ENCODE data around the gene PRLHR.

Gene PRLHR

GRCh38 chr10:118585794-118586193, 9.7 kb downstream of the PRLHR start:
- no peaks in the 10 kb centered on the region for H3K79me2 ChIP-seq (ENCODE audit: control insufficient read depth, low read length)
- H3K4me3 ChIP-seq (ENCODE audit: low read length), result no peak overlapping the region
- no peak overlapping the region for H3K27ac ChIP-seq (ENCODE audit: low read depth, low read length)
- H3F3A ChIP-seq (ENCODE audit: control insufficient read depth, insufficient read depth), result no peaks in the 10 kb centered on the region
- TF ChIP-seq CTCF (IDR thresholded peaks at IDR 0.05; ENCODE audit: low read depth, low read length, poor library complexity, severe bottlenecking) (no peak), EZH2phosphoT487 (IDR thresholded peaks at IDR 0.05; ENCODE audit: borderline replicate concordance, low read length) (no peak)
- H3K27me3 ChIP-seq (ENCODE audit: control insufficient read depth, low read length), result peaks cover 7% of the 10 kb centered on the region
- no peaks in the 10 kb centered on the region for H3K9me3 ChIP-seq (ENCODE audit: control insufficient read depth, insufficient read depth, low read length)
- H3K9me2 ChIP-seq (replicated peaks; ENCODE audit: control insufficient read depth, low read length), result no peaks in the 10 kb centered on the region
- H3K4me1 ChIP-seq (ENCODE audit: control insufficient read depth, low read length), result no peaks in the 10 kb centered on the region
- H3K4me2 ChIP-seq (ENCODE audit: low read length), result no peak overlapping the region
- no peaks in the 10 kb centered on the region for H3K36me3 ChIP-seq (ENCODE audit: control insufficient read depth, low read length)
- H4K20me1 ChIP-seq (ENCODE audit: control insufficient read depth, insufficient read depth, low read depth, low read length), result no peaks in the 10 kb centered on the region

DNA sequence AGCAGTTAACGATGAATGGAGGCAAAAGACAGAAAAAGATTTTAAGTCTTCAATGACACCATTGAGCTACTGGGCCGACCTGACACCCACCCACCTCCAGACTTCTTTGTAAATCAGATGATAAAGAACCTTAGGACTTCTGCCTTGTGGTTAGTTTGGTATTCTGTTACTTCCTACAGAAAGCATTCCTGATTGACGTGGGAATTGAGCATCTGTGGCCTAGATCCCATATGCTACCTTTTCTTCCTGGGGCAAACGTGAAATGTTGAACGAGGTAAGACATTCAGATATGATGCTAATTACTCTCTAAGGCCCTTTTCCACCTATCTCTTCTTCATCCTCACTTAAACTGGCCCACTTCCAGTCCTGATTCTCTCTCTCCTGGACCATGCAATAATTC, 10.2 kb downstream of the PRLHR start:
- Histone ChIP-seq H3K27ac (ENCODE audit: low read depth, low read length) (no peak overlapping the region), H3F3A (ENCODE audit: control insufficient read depth, insufficient read depth) (no peaks in the 10 kb centered on the region), H4K20me1 (ENCODE audit: control insufficient read depth, insufficient read depth, low read depth, low read length) (no peaks in the 10 kb centered on the region), H3K9me3 (ENCODE audit: control insufficient read depth, insufficient read depth, low read length) (no peaks in the 10 kb centered on the region), H3K36me3 (ENCODE audit: control insufficient read depth, low read length) (no peaks in the 10 kb centered on the region), H3K79me2 (ENCODE audit: control insufficient read depth, low read length) (no peaks in the 10 kb centered on the region), H3K4me1 (ENCODE audit: control insufficient read depth, low read length) (no peaks in the 10 kb centered on the region), H3K9me2 (replicated peaks; ENCODE audit: control insufficient read depth, low read length) (no peaks in the 10 kb centered on the region), H3K4me3 (ENCODE audit: low read length) (no peak overlapping the region), H3K27me3 (ENCODE audit: control insufficient read depth, low read length) (peaks cover 7% of the 10 kb centered on the region), H3K4me2 (ENCODE audit: low read length) (no peak overlapping the region)
- TF ChIP-seq CTCF (IDR thresholded peaks at IDR 0.05; ENCODE audit: low read depth, low read length, poor library complexity, severe bottlenecking) (no peak), EZH2phosphoT487 (IDR thresholded peaks at IDR 0.05; ENCODE audit: borderline replicate concordance, low read length) (no peak)

DNA sequence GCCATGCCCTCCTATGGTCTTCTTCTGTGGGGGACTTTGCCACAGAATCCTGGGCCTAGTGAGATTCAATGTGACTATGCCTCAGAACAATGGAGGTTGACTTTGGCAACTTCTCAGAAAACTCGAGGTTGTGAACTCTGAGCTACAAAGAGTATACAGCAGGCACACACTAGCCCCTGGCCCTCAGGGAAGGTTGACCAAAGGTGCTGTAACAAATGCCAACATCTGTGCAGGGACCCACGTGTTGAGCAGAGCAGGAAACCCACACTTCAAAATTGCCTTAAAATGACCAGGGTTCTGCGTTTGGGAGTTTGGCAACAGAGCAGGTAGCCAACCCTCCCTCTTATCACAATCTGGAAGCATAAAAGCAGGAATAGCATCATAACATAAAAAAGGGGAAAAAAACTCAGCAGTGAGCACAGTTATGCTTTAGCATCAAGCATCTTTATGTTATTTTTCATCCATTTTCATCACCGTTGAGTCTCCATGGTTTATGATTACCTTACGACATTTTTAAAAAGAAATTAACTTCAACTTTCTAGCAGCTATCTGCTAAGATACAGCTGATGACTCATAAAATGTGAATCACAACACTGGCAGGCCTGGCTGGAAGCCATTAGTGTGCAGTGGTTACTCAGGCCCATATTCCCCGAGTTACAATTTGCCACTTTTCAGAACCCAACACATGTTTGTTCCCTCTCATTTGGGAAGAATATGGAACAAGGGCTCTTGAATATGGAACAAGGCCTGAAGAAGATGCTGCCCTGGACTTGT, 11.1 kb downstream of the PRLHR start:
- no peaks in the 10 kb centered on the region for H3K4me1 ChIP-seq (ENCODE audit: control insufficient read depth, low read length)
- no peaks in the 10 kb centered on the region for H4K20me1 ChIP-seq (ENCODE audit: control insufficient read depth, insufficient read depth, low read depth, low read length)
- H3K9me2 ChIP-seq (replicated peaks; ENCODE audit: control insufficient read depth, low read length), result no peaks in the 10 kb centered on the region
- no peaks in the 10 kb centered on the region for H3K9me3 ChIP-seq (ENCODE audit: control insufficient read depth, insufficient read depth, low read length)
- H3K27ac ChIP-seq (ENCODE audit: low read depth, low read length), result no peak overlapping the region
- H3K79me2 ChIP-seq (ENCODE audit: control insufficient read depth, low read length), result no peaks in the 10 kb centered on the region
- H3K4me3 ChIP-seq (ENCODE audit: low read length), result no peak overlapping the region
- no peaks in the 10 kb centered on the region for H3F3A ChIP-seq (ENCODE audit: control insufficient read depth, insufficient read depth)
- TF ChIP-seq EZH2phosphoT487 (IDR thresholded peaks at IDR 0.05; ENCODE audit: borderline replicate concordance, low read length), result no peak
- H3K36me3 ChIP-seq (ENCODE audit: control insufficient read depth, low read length), result no peaks in the 10 kb centered on the region
- peaks cover 1% of the 10 kb centered on the region for H3K27me3 ChIP-seq (ENCODE audit: control insufficient read depth, low read length)
- no peak overlapping the region for H3K4me2 ChIP-seq (ENCODE audit: low read length)

DNA sequence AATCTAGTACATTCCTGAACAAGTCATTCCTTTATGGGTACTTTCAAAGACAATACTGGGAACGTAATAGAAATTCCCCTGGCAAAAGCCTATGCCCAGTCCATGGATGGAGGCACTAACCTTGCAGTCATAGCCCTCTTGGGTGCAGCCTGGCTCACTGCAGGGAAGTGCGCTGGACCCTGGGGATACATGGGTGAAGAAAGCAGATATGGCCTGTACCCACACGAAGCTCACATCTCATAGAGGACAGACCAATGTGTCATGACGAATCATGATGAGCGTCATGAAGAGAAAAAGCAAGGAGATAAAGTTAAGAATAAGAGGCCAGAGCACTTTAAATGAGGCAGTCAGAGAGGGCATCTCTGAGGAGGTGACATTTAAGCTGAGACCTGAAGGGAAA, 11.8 kb downstream of the PRLHR start:
- Histone ChIP-seq H3K27me3 (ENCODE audit: control insufficient read depth, low read length) (no peaks in the 10 kb centered on the region), H3K79me2 (ENCODE audit: control insufficient read depth, low read length) (no peaks in the 10 kb centered on the region), H3K36me3 (ENCODE audit: control insufficient read depth, low read length) (no peaks in the 10 kb centered on the region), H3K27ac (ENCODE audit: low read depth, low read length) (no peak overlapping the region), H3K9me3 (ENCODE audit: control insufficient read depth, insufficient read depth, low read length) (no peaks in the 10 kb centered on the region), H4K20me1 (ENCODE audit: control insufficient read depth, insufficient read depth, low read depth, low read length) (no peaks in the 10 kb centered on the region), H3F3A (ENCODE audit: control insufficient read depth, insufficient read depth) (no peaks in the 10 kb centered on the region), H3K4me1 (ENCODE audit: control insufficient read depth, low read length) (no peaks in the 10 kb centered on the region), H3K9me2 (replicated peaks; ENCODE audit: control insufficient read depth, low read length) (no peaks in the 10 kb centered on the region), H3K4me2 (ENCODE audit: low read length) (no peak overlapping the region), H3K4me3 (ENCODE audit: low read length) (no peak overlapping the region)
- TF ChIP-seq CTCF (IDR thresholded peaks at IDR 0.05; ENCODE audit: low read depth, low read length, poor library complexity, severe bottlenecking) (no peak), EZH2phosphoT487 (IDR thresholded peaks at IDR 0.05; ENCODE audit: borderline replicate concordance, low read length) (no peak)

Data from DOHH2 (cell line).